Epidermal melanocyte (primary cell): ENCODE results near the gene ATMIN.
A peak's percentile ranks its signal among the peaks of the same experiment; 100 is the strongest.

Experiments used
- DNase-seq: peaks from one replicate; pipeline ENCODE4 v3.0.0; 2011; ENCODE audit warnings: low spot score; ENCODE audit not compliant: insufficient read length

Gene ATMIN, protein sequence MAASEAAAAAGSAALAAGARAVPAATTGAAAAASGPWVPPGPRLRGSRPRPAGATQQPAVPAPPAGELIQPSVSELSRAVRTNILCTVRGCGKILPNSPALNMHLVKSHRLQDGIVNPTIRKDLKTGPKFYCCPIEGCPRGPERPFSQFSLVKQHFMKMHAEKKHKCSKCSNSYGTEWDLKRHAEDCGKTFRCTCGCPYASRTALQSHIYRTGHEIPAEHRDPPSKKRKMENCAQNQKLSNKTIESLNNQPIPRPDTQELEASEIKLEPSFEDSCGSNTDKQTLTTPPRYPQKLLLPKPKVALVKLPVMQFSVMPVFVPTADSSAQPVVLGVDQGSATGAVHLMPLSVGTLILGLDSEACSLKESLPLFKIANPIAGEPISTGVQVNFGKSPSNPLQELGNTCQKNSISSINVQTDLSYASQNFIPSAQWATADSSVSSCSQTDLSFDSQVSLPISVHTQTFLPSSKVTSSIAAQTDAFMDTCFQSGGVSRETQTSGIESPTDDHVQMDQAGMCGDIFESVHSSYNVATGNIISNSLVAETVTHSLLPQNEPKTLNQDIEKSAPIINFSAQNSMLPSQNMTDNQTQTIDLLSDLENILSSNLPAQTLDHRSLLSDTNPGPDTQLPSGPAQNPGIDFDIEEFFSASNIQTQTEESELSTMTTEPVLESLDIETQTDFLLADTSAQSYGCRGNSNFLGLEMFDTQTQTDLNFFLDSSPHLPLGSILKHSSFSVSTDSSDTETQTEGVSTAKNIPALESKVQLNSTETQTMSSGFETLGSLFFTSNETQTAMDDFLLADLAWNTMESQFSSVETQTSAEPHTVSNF

DNA sequence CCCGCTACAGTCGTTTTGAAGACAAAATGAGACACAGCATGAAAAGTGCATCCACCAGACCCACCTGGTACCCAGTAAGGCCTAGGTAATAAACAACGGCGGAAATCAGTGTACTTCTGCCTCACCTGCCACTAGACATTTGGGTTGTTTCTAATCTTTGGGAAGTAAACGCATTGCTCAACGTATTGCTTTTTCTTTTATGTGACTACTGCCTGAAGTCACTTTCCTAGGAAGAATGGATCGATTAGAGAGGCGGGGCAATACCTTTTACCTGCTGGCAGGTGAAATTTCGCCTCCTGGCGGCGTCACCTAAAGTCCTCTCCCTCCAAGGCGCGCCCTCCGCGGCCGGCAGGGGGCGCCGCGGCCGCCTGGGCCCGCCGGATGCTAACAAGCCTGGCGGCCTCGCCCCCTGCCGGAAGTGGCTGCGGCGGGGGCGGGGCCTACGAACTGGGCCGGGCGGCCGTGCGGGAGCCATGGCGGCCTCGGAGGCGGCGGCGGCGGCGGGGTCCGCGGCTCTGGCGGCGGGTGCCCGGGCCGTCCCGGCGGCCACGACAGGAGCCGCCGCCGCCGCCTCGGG lies at the start of gene ATMIN:
Gene ATMIN (plus strand): TSS at position 445 of the 577 bp plus-strand sequence. CDS start 29 bp downstream, at position 474.
- DNase-seq = peak; percentile 73

DNA sequence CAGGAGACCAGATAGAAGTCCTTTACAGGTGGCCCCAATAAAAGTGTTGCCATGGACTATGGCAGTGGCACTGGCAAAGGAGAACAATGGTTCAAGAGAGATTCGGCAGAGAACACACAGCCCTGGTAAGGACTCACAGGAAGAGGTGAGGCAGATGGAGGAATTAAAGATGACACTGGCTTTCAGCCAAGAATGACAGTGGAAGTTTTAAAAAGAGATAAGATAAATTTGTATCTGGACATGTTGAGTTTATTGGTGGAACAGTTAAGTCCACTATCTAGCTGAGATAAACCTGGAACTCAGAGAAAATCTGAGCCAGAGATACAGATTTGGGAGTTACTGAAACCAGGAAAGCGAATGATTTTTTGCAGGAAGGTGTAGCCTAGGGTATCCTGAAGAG lies 49.1 kb upstream of the ATMIN start:
- DNase-seq = no peak

DNA sequence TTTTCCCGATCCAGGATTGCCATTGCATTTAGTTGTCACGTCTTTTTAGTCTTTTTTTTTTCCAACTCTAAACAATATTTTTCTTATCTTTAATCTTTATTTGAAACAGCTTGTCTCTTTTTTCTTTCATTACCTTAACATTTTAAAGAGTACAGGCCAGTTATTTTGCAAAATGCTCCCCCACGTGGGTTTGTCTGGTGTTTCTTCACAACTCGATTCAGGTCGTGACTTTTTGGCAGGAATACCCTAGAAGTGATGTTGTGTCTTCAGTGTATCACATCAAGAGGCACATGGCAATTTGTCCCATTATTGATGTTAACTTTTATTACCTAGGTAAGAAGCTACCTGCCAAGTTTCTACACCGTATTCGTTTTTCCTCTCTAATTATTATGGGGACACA lies 46.9 kb upstream of the ATMIN start:
- no peak for DNase-seq

DNA sequence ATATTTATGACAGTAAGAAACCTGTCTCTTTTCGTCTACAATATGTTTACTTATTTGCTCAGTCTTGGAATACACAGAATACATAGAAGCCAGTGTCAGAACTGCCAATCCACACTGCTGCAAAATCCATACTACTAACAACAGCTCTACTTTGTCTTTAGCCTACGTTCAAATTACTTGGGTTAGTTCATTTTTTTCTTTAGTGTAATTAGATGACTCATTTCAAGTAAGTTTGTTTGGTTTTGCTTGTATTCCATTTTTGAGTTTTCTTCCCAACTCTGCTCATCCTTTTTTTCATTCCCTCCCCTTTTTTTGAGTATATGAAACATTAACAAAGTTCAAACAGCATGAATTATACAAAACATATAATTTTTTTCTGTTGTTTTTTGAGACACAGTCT lies 45.8 kb upstream of the ATMIN start:
- no peak for DNase-seq

DNA sequence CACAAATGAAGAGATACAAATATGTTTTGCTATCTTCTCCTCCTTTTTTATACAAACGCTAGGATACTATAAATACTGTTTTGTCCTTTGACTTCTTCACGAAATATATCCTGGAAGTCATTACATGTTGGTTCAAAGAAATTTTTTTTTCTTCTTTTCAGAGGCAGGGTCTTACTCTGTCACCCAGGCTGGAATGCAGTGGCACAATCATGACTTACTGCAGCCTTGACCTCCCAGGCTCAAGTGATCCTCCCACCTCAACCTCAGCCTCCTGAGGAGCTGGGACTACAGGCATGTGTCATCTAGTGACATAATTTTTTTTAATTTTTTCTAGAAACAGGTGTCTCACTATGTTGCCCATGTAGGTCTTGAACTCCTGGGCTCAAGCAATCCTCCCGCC lies 45.1 kb upstream of the ATMIN start:
- no peak for DNase-seq

DNA sequence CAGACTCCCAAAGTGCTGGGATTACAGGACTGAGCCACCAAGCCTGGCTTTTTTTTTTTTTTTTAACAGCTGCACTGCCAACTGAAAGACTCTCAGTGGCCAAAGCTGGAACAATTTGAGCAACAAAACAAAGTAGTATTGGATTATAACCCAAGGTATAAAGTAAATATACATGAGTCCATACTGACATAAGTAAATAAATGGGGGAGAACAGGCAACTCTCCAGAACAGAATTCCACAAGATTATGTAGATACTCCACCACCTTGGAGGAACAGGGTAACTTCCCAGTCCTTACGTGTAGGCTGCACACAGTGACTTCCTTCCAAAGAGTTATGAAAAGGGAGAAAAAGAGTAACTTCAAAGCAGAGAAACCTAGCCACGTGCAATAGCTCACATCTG lies 44.7 kb upstream of the ATMIN start:
- DNase-seq = no peak

DNA sequence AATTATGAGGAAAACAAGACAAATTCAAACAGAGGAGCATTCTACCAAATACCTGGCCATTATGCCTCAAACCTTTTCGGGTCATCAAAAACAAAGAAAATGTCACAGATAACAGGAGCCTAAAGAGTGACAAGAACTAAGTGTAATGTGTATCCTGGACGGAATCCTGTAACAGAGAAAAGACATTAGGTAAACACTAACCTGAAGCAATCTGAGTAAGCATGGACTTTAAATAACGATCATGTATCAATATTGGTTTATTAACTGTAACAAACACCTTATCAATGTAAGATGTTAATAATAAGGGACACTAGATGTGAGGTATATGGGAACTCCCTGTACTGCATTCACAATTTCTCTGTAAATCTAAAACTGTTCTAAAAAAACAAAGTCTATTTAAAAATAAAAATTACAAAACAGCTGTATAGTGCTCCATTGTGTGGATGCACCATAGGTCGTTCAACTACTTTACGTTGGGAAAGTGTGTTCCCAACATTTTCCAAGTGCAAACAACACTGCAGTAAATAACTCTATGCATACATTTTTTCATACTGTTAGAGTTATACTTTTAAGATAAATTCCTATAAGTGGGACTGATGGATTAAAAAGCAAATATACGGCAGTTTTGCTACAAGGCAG lies 43.7 kb upstream of the ATMIN start:
- DNase-seq = no peak

DNA sequence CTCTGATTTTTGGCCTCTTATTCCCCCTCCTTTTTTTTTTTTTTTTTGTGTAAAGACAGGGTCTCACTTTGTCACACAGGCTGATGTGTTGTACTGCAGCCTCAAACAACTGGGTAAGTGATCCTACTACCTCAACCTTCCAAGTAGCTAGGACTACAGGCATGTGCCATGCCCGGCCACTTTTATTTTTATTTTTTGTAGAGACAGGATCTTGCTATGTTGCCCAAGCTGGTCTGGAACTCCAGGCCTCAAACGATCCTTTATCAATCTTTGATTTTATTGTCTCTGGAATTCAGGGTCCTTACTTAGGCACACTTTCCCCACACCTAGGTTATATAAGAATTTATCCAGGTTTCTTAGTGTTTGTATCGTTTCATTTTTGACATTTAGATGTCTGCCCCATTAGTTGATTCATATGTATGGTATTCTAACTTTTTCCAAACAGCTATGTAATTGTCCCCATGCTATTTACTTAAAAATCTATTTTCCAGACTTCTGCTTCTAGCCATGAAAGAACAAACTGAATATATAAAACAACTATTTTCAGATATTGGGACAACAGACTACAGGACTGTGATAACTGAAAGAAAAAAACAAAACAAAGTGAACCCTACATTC lies 42.9 kb upstream of the ATMIN start:
- no peak for DNase-seq

DNA sequence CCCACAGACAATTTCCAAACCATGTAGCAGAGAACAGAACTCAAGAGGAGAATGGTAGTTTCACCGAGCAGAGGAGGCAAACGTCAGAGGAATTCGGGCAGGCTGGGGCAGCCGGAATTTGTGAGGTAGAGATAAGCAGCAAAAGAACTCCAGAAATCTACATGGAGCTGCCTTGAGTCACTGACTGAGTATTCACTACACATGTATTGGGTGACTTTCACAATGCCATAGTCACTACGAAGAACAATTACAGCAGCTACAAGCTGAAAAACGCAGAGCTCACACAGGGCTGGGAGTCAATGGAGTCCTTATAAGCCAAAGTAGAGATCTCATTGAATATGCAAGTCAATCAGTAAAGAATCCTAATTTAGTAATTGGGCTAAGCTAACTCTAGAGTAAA lies 42.3 kb upstream of the ATMIN start:
- no peak for DNase-seq

DNA sequence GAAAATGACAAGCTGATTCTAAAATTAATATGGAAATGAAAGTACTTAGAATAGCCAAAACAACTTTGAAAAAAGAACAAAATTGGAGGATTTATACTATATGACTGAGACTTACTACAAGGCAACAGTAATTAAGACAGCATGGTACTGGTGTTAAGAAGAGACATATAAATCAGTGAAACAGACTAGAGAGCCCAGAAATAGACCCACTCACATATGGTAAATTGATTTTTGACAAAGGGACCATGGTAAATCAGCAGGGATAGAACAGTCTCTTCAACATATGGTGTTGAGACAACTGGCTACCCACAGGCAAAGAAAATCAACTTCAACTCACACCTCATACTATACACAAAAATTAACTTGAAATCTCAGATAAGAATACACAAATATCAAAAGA lies 41.8 kb upstream of the ATMIN start:
- DNase-seq = no peak

DNA sequence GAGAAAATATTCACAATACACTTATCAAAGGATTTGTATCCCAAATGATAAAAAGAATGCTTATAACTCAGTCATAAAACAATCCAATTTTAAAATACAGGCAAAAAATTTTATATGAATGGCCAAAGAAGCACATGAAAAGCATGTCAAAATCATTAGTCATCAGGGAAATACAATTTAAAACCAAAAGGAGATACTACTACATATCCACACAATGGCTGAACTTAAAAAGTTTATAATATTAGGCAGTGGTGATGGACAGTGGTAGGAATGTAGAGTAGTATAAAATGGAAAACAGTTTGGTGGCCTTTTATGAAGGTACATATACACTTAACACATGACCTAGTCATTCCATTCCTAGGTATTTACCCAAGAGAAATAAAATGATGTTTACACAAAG lies 41.2 kb upstream of the ATMIN start:
- no peak for DNase-seq

DNA sequence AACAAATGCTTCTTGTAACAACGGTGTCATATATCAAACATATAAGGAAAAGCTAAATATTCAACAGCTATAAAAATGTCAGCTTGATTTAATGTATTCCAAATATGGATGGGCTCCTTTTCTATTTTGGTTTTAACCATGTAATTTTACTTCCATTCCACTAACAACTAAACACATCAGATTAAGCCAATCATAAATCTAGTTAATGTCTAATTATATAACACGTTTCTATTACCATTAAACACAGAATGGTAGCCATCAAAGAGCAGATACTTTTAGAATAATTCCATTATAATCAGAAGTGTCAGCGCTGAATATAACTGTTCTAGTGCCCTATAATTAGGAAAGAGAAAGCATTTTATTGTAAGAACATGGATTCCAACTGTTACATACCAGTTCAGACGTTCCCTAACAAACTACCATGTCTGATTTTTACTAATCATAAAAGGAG lies 38.9 kb upstream of the ATMIN start:
- DNase-seq = no peak

DNA sequence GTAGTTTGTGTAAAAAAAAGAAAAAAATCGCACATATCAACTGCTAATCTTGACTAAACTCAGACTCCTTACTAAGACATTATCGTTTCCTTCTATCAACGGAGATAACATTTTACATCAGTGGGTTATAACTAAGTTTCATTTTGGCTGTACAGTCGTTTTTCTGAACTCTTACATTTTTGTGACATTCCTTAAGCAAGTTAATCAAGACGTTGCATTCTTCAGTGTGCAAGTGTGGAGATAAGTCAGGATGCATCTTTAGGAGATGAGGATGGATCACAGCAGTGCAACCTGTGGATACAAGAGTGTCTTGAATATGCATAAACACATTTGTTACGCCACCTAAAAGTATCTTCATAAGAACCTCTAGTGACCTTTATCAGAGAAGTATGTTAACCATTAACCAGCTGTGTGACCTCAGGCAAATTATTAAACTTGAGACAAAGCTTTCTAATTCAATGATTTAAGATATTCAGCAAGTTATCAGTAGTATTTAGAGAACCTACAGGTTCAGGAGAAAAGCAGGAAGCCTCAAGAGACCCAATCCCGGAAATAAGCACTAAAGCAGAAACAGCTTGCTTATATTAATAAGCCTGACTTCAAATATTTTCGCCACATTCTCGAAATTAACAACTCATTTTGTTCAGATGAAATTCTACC lies 38.4 kb upstream of the ATMIN start:
- no peak for DNase-seq

DNA sequence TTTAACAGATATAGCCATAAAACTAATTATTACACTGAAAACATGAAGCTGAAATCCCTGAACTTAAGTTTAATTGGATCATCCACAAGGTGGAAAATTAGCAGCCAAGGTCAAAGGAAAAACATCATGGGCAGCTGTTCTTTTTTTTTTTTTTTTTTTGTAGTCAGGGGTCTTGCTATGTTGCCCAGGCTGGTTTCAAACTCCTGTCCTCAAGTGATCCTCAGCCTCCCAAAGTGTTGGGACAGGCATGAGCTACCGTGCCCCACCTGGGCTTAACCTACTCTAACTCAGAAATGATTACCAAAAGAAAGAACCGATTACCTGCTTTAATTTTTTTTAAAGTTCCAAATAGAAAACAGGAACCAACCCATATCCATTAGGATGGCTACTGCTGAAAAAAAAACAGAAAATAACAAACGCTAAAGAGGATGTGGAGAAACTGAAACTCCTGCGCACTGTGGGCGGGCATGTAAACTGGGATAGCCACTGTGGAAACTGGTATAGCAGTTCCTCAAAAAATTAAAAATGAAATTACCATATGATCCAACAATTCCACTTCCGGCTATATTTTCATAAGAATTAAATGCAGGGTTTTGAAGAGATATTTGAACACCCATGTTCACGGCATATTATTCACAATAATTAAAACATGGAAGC lies 37.5 kb upstream of the ATMIN start:
- no peak for DNase-seq

DNA sequence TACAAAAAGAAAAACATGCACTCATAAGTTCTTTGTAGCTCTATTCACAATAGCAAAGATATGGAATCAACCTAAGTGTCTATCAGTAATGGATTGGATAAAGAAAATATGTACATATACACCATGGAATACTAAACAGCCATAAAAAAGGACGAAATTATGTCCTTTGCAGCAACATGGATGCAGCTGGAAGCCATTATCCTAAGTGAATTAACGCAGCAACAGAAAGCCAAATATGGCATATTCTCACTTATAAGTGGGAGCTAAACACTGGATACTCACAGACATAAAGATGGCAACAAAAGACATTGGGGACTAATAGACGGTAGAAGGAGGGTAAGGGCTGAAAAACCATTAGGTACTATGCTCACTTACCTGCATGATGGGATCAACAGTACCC lies 34.8 kb upstream of the ATMIN start:
- no peak for DNase-seq

DNA sequence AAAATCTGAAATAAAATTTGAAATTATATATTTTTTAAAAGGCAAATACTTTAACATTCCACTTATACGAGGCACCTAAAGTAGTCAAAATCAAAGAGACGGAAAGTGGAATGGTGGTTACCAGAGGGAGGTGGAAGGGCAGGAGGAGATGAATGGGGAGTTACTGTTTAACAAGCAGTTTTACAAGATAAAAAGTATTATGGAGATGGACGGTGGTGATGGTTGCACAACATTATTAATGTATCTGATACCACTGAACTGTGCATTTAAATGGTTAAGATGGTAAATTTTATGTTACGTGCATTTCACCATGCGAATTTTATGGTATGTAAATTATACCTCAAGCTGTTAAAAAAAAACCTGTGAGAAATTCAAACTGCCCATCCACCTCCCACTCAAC lies 34.3 kb upstream of the ATMIN start:
- DNase-seq = no peak

DNA sequence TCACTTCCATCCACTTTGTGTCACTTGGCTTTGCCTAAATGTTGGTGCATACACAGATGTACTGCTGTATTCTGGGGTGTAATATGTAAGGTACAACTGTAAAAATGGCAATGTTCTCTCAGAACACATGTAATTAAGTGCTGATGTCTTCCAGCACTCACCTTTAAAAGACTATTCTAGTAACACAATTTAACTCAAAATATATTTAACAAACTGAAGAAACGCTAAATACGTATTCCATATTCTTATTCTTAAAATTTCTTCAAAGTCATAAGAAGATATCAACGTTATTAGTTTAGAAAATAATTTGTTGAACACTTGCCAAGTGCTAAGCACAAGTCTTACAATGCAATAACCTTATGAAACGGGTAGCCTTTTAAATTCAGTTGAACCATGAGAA lies 32.6 kb upstream of the ATMIN start:
- DNase-seq = no peak

DNA sequence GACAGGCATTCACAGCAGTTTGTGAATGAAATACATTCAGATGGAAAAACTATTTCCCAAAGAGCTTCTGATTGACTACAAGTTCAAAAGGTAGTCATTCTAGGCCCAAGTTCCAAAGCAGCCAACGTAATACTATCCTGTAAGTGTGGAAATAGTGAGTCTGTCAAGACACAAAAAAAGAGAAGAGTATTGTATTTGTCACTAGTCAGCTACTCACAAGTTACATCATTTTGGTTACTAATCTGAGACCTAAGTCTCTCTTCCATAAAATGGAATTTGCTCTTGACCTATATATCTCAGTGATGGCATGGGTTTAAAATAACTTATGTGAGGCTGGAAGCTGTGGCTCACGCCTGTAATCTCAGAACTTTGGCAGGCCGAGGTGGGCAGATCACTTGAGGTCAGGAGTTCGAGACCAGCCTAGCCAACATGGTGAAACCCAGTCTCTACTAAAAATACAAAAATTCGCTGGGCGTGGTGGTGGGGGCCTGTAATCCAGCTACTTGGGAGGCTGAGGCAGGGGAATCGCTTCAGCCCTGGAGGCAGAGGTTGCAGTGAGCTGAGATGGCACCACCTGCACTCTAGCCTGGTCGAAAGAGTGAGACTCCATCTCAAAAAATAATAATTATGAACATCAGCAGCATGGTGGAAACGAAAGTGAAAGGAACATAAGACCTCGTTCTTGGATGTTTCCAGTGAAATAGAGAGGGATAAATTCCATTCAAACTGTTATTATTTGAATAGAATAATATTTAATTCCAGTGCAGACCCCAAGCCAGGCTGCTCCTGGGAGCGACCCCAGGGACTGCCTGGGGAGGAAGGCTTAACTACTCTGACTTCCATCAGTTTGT lies 31.8 kb upstream of the ATMIN start:
- DNase-seq = no peak

DNA sequence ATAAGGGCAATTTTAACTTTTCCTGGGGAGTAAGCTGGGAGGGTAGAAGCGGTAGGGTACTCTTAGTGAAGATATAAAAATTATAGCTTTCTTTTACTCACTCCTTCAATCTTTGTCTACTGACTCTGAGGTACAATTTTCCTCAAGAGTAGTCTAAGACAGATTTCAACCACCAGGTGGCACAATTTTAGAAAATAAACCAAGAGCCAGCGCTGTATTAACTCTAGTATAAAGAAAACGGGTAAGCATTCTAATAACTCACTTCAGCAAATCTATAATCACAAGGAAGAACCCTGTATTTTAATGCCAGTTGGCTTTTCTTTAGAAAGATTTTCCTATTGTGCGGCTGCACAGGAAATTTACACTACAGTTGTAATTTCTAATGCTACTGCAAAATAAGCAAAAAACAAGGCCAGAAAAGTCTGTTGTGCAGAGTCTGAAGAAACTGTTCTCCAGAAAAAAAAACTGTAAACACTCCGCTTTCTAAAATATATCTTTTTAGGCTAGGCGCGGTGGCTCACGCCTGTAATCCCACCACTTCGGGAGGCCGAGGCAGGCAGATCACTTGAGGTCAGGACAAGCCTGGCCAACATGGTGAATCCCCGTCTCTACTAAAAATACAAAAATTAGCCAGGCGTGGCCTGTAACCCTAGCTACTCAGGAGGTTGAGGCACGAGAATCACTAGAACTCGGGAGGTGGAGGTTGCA lies 30.8 kb upstream of the ATMIN start:
- no peak for DNase-seq
